GM19467 (cell line): Measurements from ENCODE around the gene DNAJC12.
"Not testable (repeated sequence)": the region's sequence is repeated elsewhere in the genome, so short reads cannot be mapped to it uniquely, and the experiment has no call there.

ENCODE experiments used
- ATAC-seq: cut with Tn5 transposase; IDR thresholded peaks from one replicate; pipeline ENCODE4 v1.9.1; 2021; ENCODE audit warnings: mild to moderate bottlenecking, moderate library complexity; ENCODE audit not compliant: unreplicated experiment

The DNAJC12 gene

GRCh38 chr10:67767244-67767643 is 70.7 kb downstream of the DNAJC12 start:
- ATAC-seq: no peak

GRCh38 chr10:67764012-67764822 is 73.8 kb downstream of the DNAJC12 start:
- peak; percentile 87 for ATAC-seq

GRCh38 chr10:67763499-67764011 is 74.4 kb downstream of the DNAJC12 start:
- ATAC-seq: peak; percentile 31

- not testable (repeated sequence) for ATAC-seq
Observed at GRCh38 chr10:67762567-67762966, 75.4 kb downstream of the DNAJC12 start.

- no peak for ATAC-seq
Observed at GRCh38 chr10:67760272-67760671, 77.7 kb downstream of the DNAJC12 start.
